ENCODE data around the gene LRRC52.

LRRC52 gene

GRCh38 chr1:165544996-165545395, 1.2 kb downstream of the LRRC52 start:
- H3K36me3 ChIP-seq (ENCODE audit: low read length), result no peaks in the 10 kb centered on the region
- no peak overlapping the region for H3K27ac ChIP-seq (ENCODE audit: low read depth, low read length)
- H3K4me2 ChIP-seq (ENCODE audit: low read depth, low read length, poor library complexity, severe bottlenecking), result no peak overlapping the region
- H4K20me1 ChIP-seq (ENCODE audit: low read depth, low read length), result no peaks in the 10 kb centered on the region
- no peak overlapping the region for H2AFZ ChIP-seq (ENCODE audit: low read depth, low read length, severe bottlenecking)
- no peaks in the 10 kb centered on the region for H3K9me2 ChIP-seq (replicated peaks; ENCODE audit: insufficient read depth, low read length)
- TF ChIP-seq EZH2phosphoT487 (conservative IDR thresholded peaks at IDR 0.05; ENCODE audit: low read length) (no peak), CTCF (IDR thresholded peaks at IDR 0.05; ENCODE audit: insufficient read depth, low read length, poor library complexity, severe bottlenecking) (no peak)
- H3K9me3 ChIP-seq (ENCODE audit: insufficient read depth, low read length), result no peaks in the 10 kb centered on the region
- H3K4me3 ChIP-seq (ENCODE audit: insufficient read depth, low read length, poor library complexity, severe bottlenecking), result no peak overlapping the region
- no peaks in the 10 kb centered on the region for H3K27me3 ChIP-seq (ENCODE audit: low read length)
- H3K79me2 ChIP-seq (ENCODE audit: insufficient read depth, low read length), result no peaks in the 10 kb centered on the region
- no peaks in the 10 kb centered on the region for H3F3A ChIP-seq (ENCODE audit: insufficient read depth)
- H3K9ac ChIP-seq (ENCODE audit: low read length), result no peak overlapping the region

DNA sequence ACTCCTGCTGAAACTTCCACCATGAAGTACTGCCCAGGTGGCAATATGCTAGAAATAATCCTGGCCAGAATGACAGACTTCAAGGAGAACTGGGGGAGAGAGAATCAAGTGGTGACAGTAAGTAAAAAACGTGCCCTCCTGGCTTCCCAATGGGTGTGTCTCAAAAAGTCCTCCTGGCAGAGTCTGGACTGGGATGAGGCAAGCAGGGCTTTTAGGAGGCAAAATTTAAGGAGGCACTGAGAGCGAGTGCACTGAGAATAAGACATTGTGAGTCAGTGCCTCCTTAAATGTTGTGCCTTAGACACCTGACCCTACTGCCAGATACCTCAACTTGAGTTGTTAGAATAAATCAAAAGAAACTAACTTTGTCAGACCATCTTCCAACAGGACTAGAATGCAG, 2.2 kb downstream of the LRRC52 start:
- Histone ChIP-seq H4K20me1 (ENCODE audit: low read depth, low read length) (no peaks in the 10 kb centered on the region), H3F3A (ENCODE audit: insufficient read depth) (no peaks in the 10 kb centered on the region), H3K9me2 (replicated peaks; ENCODE audit: insufficient read depth, low read length) (no peaks in the 10 kb centered on the region), H3K9ac (ENCODE audit: low read length) (no peak overlapping the region), H2AFZ (ENCODE audit: low read depth, low read length, severe bottlenecking) (no peak overlapping the region), H3K36me3 (ENCODE audit: low read length) (no peaks in the 10 kb centered on the region), H3K27ac (ENCODE audit: low read depth, low read length) (no peak overlapping the region), H3K27me3 (ENCODE audit: low read length) (no peaks in the 10 kb centered on the region), H3K9me3 (ENCODE audit: insufficient read depth, low read length) (no peaks in the 10 kb centered on the region), H3K4me3 (ENCODE audit: insufficient read depth, low read length, poor library complexity, severe bottlenecking) (no peak overlapping the region), H3K79me2 (ENCODE audit: insufficient read depth, low read length) (no peaks in the 10 kb centered on the region), H3K4me2 (ENCODE audit: low read depth, low read length, poor library complexity, severe bottlenecking) (no peak overlapping the region)
- no peak for TF ChIP-seq CTCF (IDR thresholded peaks at IDR 0.05; ENCODE audit: insufficient read depth, low read length, poor library complexity, severe bottlenecking)
- no peak for TF ChIP-seq EZH2phosphoT487 (conservative IDR thresholded peaks at IDR 0.05; ENCODE audit: low read length)

DNA sequence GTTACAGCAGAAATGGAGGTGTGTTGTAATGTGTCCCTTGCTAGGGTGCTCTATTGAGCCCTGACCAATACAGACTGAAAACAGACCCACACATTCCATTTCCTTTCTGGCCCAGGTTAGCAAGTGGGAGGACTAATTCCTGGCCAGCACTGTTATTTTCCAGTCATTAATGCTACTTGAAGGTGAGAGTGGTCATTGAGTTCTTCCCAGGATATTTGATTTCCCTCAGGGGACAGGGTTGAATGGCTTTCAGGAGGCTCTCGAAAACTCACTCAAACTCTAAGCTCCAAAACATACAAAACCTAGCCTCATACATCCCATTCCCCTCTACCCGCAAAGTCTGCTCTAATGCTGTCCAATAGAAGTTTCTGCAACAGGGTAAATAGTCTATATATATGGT, 6.2 kb downstream of the LRRC52 start:
- Histone ChIP-seq H2AFZ (ENCODE audit: low read depth, low read length, severe bottlenecking) (no peak overlapping the region), H3K4me3 (ENCODE audit: insufficient read depth, low read length, poor library complexity, severe bottlenecking) (no peak overlapping the region), H3K9ac (ENCODE audit: low read length) (no peak overlapping the region), H3F3A (ENCODE audit: insufficient read depth) (no peaks in the 10 kb centered on the region), H3K27me3 (ENCODE audit: low read length) (no peaks in the 10 kb centered on the region), H3K4me2 (ENCODE audit: low read depth, low read length, poor library complexity, severe bottlenecking) (no peak overlapping the region), H4K20me1 (ENCODE audit: low read depth, low read length) (no peaks in the 10 kb centered on the region), H3K27ac (ENCODE audit: low read depth, low read length) (no peak overlapping the region), H3K9me3 (ENCODE audit: insufficient read depth, low read length) (no peaks in the 10 kb centered on the region), H3K36me3 (ENCODE audit: low read length) (no peaks in the 10 kb centered on the region), H3K79me2 (ENCODE audit: insufficient read depth, low read length) (no peaks in the 10 kb centered on the region), H3K9me2 (replicated peaks; ENCODE audit: insufficient read depth, low read length) (no peaks in the 10 kb centered on the region)
- TF ChIP-seq EZH2phosphoT487 (conservative IDR thresholded peaks at IDR 0.05; ENCODE audit: low read length) (no peak), CTCF (IDR thresholded peaks at IDR 0.05; ENCODE audit: insufficient read depth, low read length, poor library complexity, severe bottlenecking) (no peak)

DNA sequence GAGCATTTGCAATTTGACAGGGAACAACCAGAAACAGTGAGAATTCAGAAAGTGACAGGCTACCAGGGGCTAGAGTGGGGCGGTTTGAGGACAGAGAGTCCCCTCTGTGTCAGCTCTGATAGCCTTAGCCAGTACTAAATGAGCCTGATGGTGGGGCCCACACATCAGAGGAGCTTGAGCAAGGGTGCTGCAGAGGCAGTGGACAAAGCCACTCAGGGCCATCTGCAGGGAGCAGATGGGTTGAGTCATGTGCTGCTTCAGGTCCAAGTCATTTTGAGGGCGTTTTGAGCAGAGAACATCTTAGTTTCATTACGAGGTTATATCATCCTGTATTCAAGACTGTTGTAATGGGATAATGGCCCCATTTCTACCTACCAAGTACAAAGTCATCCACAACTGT, 7.7 kb downstream of the LRRC52 start:
- H3K9ac ChIP-seq (ENCODE audit: low read length), result no peak overlapping the region
- no peaks in the 10 kb centered on the region for H3K36me3 ChIP-seq (ENCODE audit: low read length)
- no peaks in the 10 kb centered on the region for H3K27me3 ChIP-seq (ENCODE audit: low read length)
- no peak overlapping the region for H3K27ac ChIP-seq (ENCODE audit: low read depth, low read length)
- no peaks in the 10 kb centered on the region for H4K20me1 ChIP-seq (ENCODE audit: low read depth, low read length)
- H3K9me2 ChIP-seq (replicated peaks; ENCODE audit: insufficient read depth, low read length), result no peaks in the 10 kb centered on the region
- H3K79me2 ChIP-seq (ENCODE audit: insufficient read depth, low read length), result no peaks in the 10 kb centered on the region
- H2AFZ ChIP-seq (ENCODE audit: low read depth, low read length, severe bottlenecking), result no peak overlapping the region
- no peaks in the 10 kb centered on the region for H3F3A ChIP-seq (ENCODE audit: insufficient read depth)
- H3K9me3 ChIP-seq (ENCODE audit: insufficient read depth, low read length), result no peaks in the 10 kb centered on the region
- no peak overlapping the region for H3K4me2 ChIP-seq (ENCODE audit: low read depth, low read length, poor library complexity, severe bottlenecking)
- no peak for TF ChIP-seq EZH2phosphoT487 (conservative IDR thresholded peaks at IDR 0.05; ENCODE audit: low read length)
- TF ChIP-seq CTCF (IDR thresholded peaks at IDR 0.05; ENCODE audit: insufficient read depth, low read length, poor library complexity, severe bottlenecking), result no peak
- no peak overlapping the region for H3K4me3 ChIP-seq (ENCODE audit: insufficient read depth, low read length, poor library complexity, severe bottlenecking)
